IPS-15b (cell line): ENCODE results near the gene SVOPL.
"Not testable (repeated sequence)": the region's sequence is repeated elsewhere in the genome, so short reads cannot be mapped to it uniquely, and the experiment has no call there.

ENCODE experiments used
- H3K27me3 ChIP-seq: one replicate; pipeline ENCODE4 v1.6.1; 2013; ENCODE audit warnings: low read length; ENCODE audit not compliant: control insufficient read depth, insufficient read depth
- H3K36me3 ChIP-seq: one replicate; pipeline ENCODE4 v1.6.1; 2013; ENCODE audit warnings: low read length; ENCODE audit not compliant: control insufficient read depth, insufficient read depth
- H3K4me1 ChIP-seq: one replicate; pipeline ENCODE4 v1.6.1; 2013; ENCODE audit warnings: mild to moderate bottlenecking, low read length; ENCODE audit not compliant: control insufficient read depth, insufficient read depth
- H3K4me3 ChIP-seq: one replicate; pipeline ENCODE4 v1.5.1; 2013; ENCODE audit warnings: low read depth, low read length
- H3K9ac ChIP-seq: one replicate; pipeline ENCODE4 v1.6.1; 2013; ENCODE audit warnings: low read depth, mild to moderate bottlenecking, low read length
- H3K9me3 ChIP-seq: one replicate; pipeline ENCODE4 v1.6.1; 2013; ENCODE audit warnings: mild to moderate bottlenecking, low read length; ENCODE audit not compliant: control insufficient read depth, insufficient read depth

SVOPL gene

DNA sequence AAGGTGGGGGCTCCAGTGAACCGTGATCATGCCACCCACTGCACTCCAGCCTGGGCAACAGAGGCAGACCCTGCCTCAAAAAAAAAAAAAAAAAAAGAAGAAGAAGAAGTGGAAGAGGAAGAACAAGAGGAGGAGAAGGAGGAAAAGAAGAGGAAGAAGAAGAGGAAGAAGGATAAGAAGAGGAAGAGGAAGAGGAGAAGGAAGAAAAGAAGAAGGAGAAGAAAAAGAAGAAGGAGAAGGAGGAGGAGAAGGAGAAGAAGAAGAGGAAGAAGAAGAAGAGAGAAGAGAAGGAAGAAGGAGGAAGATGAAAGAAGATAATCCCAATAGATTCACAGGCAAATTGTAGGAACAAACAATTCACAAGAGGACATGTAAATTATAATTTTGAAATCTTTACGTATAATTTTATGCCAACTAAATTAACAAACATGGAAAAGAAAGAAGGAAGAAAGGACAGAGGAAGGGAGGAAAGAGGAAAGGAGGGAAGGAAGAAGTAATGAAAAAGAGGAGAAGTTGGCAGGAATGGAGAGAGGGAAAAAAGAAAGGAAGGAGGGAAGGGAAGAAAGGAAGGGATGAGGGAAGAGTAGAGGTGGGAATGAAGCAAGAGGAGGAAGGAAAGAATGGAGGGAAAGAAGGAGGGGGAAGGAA is 3.5 kb downstream of the SVOPL start:
- no peak overlapping the region for H3K9ac ChIP-seq
- H3K4me1 ChIP-seq: no peaks in the 10 kb centered on the region

DNA sequence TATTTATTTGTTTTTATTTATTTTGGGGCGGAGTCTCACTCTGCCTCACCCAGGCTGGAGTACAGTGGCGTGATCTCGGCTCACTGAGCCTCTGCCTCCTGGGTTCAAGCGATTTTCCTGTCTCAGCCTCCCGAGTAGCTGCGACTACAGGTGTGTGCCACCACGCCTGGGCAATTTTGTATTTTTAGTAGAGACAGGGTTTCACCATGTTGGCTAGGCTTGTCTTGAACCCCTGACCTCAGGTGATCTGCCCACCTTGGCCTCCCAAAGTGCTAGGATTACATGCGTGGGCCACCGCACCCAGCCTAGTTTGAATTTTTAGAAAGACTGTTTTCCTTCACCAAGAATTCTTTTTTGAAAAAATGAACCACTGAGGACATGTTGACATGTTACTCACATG is 5.4 kb downstream of the SVOPL start:
- not testable (repeated sequence) for H3K4me3 ChIP-seq, H3K4me1 ChIP-seq, H3K9me3 ChIP-seq, H3K9ac ChIP-seq, H3K27me3 ChIP-seq, H3K36me3 ChIP-seq

More for the DNA sequence above, 3.5 kb downstream of the SVOPL start:
- H3K36me3 ChIP-seq: no peaks in the 10 kb centered on the region
- H3K4me3 ChIP-seq: no peak overlapping the region
- H3K27me3 ChIP-seq: no peaks in the 10 kb centered on the region
- H3K9me3 ChIP-seq: no peaks in the 10 kb centered on the region

DNA sequence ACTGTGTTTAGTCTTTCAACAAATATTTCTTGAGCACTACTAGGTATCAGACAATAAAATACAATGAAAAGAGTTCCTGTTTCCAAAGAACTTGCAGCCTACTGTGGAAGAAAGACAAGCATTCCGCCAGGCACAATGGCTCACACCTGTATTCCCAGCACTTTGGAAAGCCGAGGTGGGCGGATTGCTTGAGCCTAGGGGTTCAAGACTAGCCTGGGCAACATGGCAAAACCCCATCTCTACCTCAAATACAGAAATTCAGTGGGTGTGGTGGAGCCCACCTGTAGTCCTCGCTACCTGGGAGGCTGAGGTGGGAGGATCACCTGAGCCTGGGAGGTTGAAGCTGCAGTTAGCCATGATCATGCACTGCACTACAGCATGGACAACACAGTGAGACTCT is 6.1 kb downstream of the SVOPL start:
- no peaks in the 10 kb centered on the region for H3K4me1 ChIP-seq
- H3K27me3 ChIP-seq: no peaks in the 10 kb centered on the region
- H3K9me3 ChIP-seq: no peaks in the 10 kb centered on the region
- H3K36me3 ChIP-seq: no peaks in the 10 kb centered on the region
- H3K4me3 ChIP-seq: no peak overlapping the region
- no peak overlapping the region for H3K9ac ChIP-seq

DNA sequence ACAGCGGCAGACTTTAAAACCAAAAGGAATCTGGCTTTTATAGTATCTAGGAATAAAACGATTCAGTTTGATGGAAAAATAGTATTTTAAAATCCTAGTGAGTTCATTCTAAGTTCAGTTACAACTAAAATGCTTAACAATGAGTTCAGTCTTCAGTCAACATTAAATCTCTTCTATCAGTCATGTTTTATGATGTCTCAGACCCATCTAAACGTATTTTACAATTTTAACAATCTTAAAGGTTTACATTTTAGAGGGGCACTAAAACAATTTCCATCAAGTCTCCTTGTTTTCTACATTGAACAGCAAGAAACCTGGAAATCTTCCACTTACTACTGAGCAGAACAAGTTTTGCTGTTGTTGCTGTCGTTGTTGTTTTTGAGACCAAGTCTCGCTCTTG is 10.0 kb downstream of the SVOPL start:
- H3K9ac ChIP-seq: no peak overlapping the region
- H3K4me3 ChIP-seq: no peak overlapping the region
- no peaks in the 10 kb centered on the region for H3K9me3 ChIP-seq
- H3K36me3 ChIP-seq: no peaks in the 10 kb centered on the region
- no peaks in the 10 kb centered on the region for H3K27me3 ChIP-seq
- H3K4me1 ChIP-seq: no peaks in the 10 kb centered on the region

DNA sequence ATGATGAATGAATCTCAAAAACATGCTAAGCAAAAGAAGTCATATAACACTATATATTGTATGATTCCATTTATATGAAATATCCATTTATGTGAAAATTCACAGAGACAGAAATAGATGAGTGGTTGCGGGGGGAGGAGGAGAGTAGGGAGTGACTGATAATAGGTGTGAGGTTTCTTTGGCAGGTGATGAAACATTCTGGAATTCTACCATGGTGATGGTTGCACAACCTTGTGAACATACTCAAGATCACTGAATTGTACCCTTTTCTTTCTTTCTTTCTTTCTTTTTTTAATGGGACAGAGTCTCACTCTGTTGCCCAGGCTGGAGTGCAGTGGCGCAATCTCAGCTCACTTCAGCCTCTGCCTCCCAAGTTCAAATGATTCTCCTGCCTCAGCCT is 10.7 kb downstream of the SVOPL start:
- Histone ChIP-seq H3K4me3 (no peak overlapping the region), H3K9me3 (no peaks in the 10 kb centered on the region), H3K36me3 (no peaks in the 10 kb centered on the region), H3K27me3 (no peaks in the 10 kb centered on the region), H3K4me1 (no peaks in the 10 kb centered on the region), H3K9ac (no peak overlapping the region)

DNA sequence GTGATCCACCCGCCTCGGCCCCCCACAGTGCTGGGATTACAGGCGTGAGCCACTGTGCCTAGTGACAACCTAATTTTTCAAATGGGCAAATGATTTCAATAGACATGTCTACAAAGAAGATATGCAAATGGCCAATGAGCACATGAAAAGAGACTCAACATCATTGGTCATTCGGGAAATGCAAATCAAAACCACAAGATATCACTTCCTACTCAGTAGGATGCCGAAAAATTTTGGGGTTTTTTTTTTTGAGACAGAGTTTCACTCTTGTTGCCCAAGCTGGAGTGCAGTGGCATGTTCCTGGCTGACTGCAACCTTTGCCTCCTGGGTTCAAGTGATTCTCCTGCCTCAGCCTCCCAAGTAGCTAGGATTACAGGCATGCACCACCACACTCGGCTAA is 13.1 kb downstream of the SVOPL start:
- H3K9ac ChIP-seq, H3K4me3 ChIP-seq, H3K36me3 ChIP-seq, H3K27me3 ChIP-seq, H3K4me1 ChIP-seq, H3K9me3 ChIP-seq: not testable (repeated sequence)

DNA sequence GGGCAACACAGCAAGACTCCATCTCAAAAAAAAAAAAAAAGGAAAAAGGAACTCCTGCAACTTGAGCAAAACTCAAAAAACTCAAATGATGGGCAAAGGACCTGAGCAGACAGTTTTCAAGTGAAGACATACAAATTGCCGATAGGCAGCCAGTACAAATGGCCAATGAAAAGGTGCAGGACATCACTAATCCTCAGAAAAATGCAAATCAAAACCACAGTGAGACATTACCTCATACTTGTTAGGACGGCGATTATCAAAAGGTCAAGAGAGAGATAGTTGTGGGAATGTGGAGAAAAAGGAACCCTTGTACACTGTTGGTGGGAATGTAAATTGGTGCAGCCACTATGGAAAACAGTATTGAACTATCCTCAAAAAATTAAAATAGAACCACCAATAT is 16.8 kb downstream of the SVOPL start:
- H3K9ac ChIP-seq: no peak overlapping the region
- H3K4me1 ChIP-seq: no peaks in the 10 kb centered on the region
- H3K36me3 ChIP-seq: no peaks in the 10 kb centered on the region
- H3K4me3 ChIP-seq: no peak overlapping the region
- no peaks in the 10 kb centered on the region for H3K9me3 ChIP-seq
- no peaks in the 10 kb centered on the region for H3K27me3 ChIP-seq

DNA sequence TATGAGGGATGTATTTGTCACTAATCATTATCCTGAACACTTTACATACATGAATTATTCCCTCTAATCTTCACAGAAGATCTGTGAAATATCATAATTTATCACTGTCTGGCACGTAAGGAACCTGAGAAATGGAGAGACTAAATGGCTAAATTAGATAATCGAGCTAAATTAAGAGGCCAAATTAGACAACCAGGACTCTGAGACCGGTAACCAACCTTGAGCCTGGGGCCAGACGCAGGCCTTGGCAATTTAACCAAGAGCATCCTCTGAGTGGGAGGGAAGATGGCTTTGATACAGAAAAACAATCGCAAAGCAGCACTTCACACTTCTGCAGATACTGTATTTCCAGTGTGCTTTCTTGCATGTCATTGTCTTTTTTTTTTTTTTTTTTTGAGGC is 21.4 kb downstream of the SVOPL start:
- H3K4me3 ChIP-seq: no peak overlapping the region
- no peaks in the 10 kb centered on the region for H3K27me3 ChIP-seq
- H3K4me1 ChIP-seq: no peaks in the 10 kb centered on the region
- no peak overlapping the region for H3K9ac ChIP-seq
- no peaks in the 10 kb centered on the region for H3K9me3 ChIP-seq
- no peaks in the 10 kb centered on the region for H3K36me3 ChIP-seq

DNA sequence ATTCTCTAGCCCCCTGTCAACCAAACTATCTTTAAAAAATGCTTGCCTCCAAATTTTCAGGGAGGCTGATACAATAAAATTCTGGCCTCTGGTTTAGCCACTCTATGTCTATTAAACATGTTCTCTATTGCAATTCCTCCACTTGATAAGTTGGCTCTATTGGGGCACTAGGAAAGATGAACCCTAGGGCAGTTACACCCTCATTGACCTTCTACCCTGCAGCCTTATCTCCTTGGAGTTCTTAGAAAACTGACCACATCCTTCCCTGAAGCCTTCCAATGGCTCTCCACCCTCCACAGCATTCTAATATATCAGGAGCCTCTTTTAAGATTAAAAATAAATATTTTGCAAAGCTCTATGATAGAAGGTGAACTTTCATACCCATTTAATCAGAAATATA is 30.6 kb downstream of the SVOPL start:
- no peak overlapping the region for H3K9ac ChIP-seq
- H3K36me3 ChIP-seq: no peaks in the 10 kb centered on the region
- H3K27me3 ChIP-seq: no peaks in the 10 kb centered on the region
- H3K4me1 ChIP-seq: peaks cover 14% of the 10 kb centered on the region
- no peak overlapping the region for H3K4me3 ChIP-seq
- no peaks in the 10 kb centered on the region for H3K9me3 ChIP-seq

DNA sequence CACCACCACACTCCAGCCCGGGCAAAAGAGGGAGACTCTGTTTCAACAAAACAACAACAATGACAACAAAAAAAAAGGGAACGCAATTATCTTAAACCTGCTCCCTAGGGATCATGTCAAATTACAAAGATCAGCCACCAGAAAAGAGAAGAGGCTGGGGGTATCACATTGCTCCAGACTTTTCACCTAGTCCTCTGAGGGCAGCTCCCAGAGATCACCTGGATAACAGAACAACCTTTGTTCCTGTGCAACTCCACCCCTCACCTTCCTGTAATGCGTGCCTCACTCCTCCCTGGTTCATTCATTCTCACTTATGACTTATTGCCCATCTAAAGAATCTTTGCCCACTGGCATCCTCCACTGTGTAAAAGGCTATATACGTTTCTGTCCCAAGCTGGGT is 31.8 kb downstream of the SVOPL start:
- H3K27me3 ChIP-seq: no peaks in the 10 kb centered on the region
- peaks cover 18% of the 10 kb centered on the region for H3K4me1 ChIP-seq
- no peaks in the 10 kb centered on the region for H3K9me3 ChIP-seq
- no peaks in the 10 kb centered on the region for H3K36me3 ChIP-seq
- no peak overlapping the region for H3K4me3 ChIP-seq
- H3K9ac ChIP-seq: no peak overlapping the region

DNA sequence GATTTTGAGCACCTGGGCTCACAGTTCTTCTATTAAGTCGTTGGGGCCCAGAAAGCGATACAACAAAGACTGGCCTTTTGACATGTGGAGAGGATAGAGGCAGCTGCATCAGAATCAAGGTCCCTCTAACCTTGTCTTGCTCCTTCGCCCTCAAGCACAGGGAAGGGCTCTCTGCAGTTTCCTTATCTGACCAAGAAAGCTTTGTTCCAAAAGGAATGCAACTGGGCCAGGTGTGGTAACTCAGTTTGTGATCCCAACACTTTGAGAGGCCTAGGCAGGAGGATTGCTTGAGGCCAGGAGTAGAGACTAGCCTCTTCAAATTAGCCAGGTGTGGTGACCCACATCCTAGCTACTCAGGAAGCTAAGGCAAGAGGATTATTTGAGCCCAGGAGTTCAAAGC is 32.2 kb downstream of the SVOPL start:
- H3K9ac ChIP-seq: no peak overlapping the region
- H3K9me3 ChIP-seq: no peaks in the 10 kb centered on the region
- peaks cover 18% of the 10 kb centered on the region for H3K4me1 ChIP-seq
- no peaks in the 10 kb centered on the region for H3K36me3 ChIP-seq
- no peak overlapping the region for H3K4me3 ChIP-seq
- no peaks in the 10 kb centered on the region for H3K27me3 ChIP-seq

DNA sequence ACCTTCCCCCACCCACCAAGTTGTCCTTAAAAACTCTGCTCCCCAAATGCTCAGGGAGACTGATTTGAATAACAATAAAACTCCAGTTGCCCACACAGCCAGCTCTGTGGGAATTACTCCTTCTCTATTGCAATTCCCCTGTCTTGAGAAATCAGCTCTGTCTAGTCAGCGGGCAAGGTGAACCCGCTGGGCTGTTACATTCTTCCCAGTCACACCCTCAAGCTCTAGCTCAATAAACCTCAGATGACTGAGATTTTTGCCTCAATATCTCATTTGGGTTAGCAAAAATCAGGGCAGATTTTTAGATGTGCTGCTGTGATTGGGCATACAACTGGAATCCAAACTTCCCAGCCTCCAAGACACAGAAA is 32.9 kb downstream of the SVOPL start:
- Histone ChIP-seq H3K36me3 (no peaks in the 10 kb centered on the region), H3K4me1 (peaks cover 22% of the 10 kb centered on the region), H3K27me3 (no peaks in the 10 kb centered on the region), H3K9me3 (no peaks in the 10 kb centered on the region), H3K4me3 (no peak overlapping the region), H3K9ac (no peak overlapping the region)
